Measurements from ENCODE around the gene IL1RAP. TPM values are rescaled to one million over a fixed set of nuclear protein-coding genes. Genes with fewer than 3 reads are reported as not detected.

The IL1RAP gene
- total RNA-seq, 1 donor: 14.6 TPM

- no peak for DNase-seq (ENCODE audit: low read depth)
- no peak overlapping the region for H3K4me3 ChIP-seq (ENCODE audit: low read depth, low read length)
- no peak for TF ChIP-seq CTCF (IDR thresholded peaks at IDR 0.05; ENCODE audit: insufficient read depth, low read length)
These were observed 93.1 kb downstream of the IL1RAP start for GRCh38 chr3:190607021-190607420.

GRCh38 chr3:190608850-190609589 is 95.1 kb downstream of the IL1RAP start:
- no peak for TF ChIP-seq CTCF (IDR thresholded peaks at IDR 0.05; ENCODE audit: insufficient read depth, low read length)
- no peak for DNase-seq (ENCODE audit: low read depth)
- no peak overlapping the region for H3K4me3 ChIP-seq (ENCODE audit: low read depth, low read length)

DNA sequence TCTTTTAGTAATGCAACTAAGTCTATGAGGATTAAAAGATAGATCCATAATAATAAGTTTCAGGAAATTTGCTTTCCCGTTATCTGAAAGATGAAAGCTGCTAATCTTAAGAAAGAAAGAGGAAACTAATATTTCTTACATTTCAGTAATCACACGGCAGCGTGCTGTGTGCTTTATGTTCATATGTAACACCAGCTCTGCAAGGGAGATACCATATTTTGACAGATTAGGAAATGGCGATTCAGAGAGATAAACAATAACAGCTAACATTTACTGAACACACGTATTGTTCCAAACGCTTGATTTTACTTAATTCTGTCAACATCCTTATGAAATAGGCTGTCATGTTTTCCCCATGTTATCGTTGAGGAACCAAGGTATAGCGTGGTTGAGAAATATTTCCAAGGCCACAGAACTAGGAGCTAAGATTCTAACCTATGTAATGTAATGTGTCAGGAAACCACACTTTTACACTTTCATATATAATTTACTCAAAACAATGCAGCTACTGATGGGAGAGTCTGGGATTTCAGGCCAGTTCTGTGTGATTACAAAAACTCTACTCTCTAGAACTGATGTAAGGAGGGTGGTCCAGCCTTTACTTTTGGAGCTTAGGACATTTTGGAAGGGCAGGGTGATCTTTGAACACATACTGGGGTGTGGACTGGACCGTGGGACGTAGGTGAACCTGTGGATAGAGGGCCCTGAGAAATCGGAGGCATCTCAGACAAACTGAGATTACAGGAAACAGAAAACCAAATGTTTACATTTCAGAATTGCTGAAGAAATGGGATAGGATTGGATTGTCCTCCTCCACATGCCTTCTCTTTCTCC is 100.6 kb downstream of the IL1RAP start:
- no peak overlapping the region for H3K4me3 ChIP-seq (ENCODE audit: low read depth, low read length)
- no peak for TF ChIP-seq CTCF (IDR thresholded peaks at IDR 0.05; ENCODE audit: insufficient read depth, low read length)
- DNase-seq (ENCODE audit: low read depth): no peak

GRCh38 chr3:190615060-190615384 is 101.1 kb downstream of the IL1RAP start:
- no peak for TF ChIP-seq CTCF (IDR thresholded peaks at IDR 0.05; ENCODE audit: insufficient read depth, low read length)
- no peak overlapping the region for H3K4me3 ChIP-seq (ENCODE audit: low read depth, low read length)

DNA sequence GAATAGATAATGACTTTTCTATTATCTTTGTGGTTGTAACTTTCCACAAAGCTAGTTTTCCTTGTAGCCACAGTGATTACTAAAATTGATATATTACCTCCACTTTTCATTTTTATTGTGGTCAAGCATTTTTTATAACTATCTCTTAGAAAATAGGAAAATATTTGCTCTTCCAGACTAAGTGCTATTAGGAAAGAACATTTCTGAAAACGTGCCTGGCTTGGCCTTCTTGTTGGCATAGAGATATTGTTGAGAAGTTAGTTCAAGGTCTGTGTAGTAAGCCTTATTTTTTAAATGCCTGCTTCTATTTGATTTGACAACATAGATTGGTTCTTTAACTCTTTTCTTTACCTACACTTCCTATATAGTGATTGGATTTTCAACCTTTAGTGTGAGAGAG is 101.7 kb downstream of the IL1RAP start:
- TF ChIP-seq CTCF (IDR thresholded peaks at IDR 0.05; ENCODE audit: insufficient read depth, low read length): no peak
- H3K4me3 ChIP-seq (ENCODE audit: low read depth, low read length): no peak overlapping the region
- no peak for DNase-seq (ENCODE audit: low read depth)

More at GRCh38 chr3:190615060-190615384, 101.1 kb downstream of the IL1RAP start:
- DNase-seq (ENCODE audit: low read depth): no peak

GRCh38 chr3:190616637-190617036 is 102.8 kb downstream of the IL1RAP start:
- no peak for DNase-seq (ENCODE audit: low read depth)
- H3K4me3 ChIP-seq (ENCODE audit: low read depth, low read length): no peak overlapping the region
- no peak for TF ChIP-seq CTCF (IDR thresholded peaks at IDR 0.05; ENCODE audit: insufficient read depth, low read length)
